ENCODE results near the gene DNAH9. TPM values are rescaled to one million over a fixed set of nuclear protein-coding genes. Genes with fewer than 3 reads are reported as not detected.

Gene DNAH9
- total RNA-seq, 1 donor from 2014 or later = under 0.01 TPM

DNA sequence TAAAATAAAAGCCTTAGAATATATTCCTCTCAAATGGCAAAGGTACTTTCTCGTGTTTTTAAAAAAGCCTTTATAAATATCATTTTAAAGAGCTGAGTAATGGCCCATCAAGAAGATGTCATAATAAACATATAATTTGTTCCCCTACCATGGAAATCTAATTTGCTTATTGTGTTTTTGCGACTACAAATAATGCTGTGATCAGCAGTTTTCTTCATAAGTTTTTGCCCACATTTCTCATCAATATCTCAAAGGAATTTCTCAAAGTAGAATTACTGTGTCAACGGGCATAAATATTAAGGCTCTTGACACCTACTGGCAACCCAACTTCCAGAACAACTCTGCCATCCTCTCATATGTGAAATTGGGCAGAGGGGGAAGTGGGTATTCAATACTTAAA is 381.5 kb downstream of the DNAH9 start:
- H3K4me3 ChIP-seq (ENCODE audit: low read depth, low read length) = no peak overlapping the region
- no peaks in the 10 kb centered on the region for H3K27me3 ChIP-seq (ENCODE audit: control insufficient read depth, insufficient read depth, low read length)
- FAIRE-seq (no peak), DNase-seq (ENCODE audit: low read depth) (no peak)
- peaks cover 6% of the 10 kb centered on the region for H3K36me3 ChIP-seq (ENCODE audit: control insufficient read depth, insufficient read depth, low read length)
- TF ChIP-seq, protein P1, sequence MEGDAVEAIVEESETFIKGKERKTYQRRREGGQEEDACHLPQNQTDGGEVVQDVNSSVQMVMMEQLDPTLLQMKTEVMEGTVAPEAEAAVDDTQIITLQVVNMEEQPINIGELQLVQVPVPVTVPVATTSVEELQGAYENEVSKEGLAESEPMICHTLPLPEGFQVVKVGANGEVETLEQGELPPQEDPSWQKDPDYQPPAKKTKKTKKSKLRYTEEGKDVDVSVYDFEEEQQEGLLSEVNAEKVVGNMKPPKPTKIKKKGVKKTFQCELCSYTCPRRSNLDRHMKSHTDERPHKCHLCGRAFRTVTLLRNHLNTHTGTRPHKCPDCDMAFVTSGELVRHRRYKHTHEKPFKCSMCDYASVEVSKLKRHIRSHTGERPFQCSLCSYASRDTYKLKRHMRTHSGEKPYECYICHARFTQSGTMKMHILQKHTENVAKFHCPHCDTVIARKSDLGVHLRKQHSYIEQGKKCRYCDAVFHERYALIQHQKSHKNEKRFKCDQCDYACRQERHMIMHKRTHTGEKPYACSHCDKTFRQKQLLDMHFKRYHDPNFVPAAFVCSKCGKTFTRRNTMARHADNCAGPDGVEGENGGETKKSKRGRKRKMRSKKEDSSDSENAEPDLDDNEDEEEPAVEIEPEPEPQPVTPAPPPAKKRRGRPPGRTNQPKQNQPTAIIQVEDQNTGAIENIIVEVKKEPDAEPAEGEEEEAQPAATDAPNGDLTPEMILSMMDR (IDR thresholded peaks at IDR 0.05; ENCODE audit: insufficient read depth, low read length, severe bottlenecking) = no peak

GRCh38 chr17:11980813-11981212 is 382.5 kb downstream of the DNAH9 start:
- peaks cover 6% of the 10 kb centered on the region for H3K36me3 ChIP-seq (ENCODE audit: control insufficient read depth, insufficient read depth, low read length)
- DNase-seq (ENCODE audit: low read depth) (peak; percentile 29), FAIRE-seq (no peak)
- H3K4me3 ChIP-seq (ENCODE audit: low read depth, low read length) = no peak overlapping the region
- TF ChIP-seq, protein P1 (IDR thresholded peaks at IDR 0.05; ENCODE audit: insufficient read depth, low read length, severe bottlenecking) = peak; percentile 30
- H3K27me3 ChIP-seq (ENCODE audit: control insufficient read depth, insufficient read depth, low read length) = no peaks in the 10 kb centered on the region

GRCh38 chr17:11981862-11982261 is 383.6 kb downstream of the DNAH9 start:
- FAIRE-seq = no peak
- DNase-seq (ENCODE audit: low read depth) = no peak
- TF ChIP-seq, protein P1 (IDR thresholded peaks at IDR 0.05; ENCODE audit: insufficient read depth, low read length, severe bottlenecking) = no peak
- Histone ChIP-seq H3K4me3 (ENCODE audit: low read depth, low read length) (no peak overlapping the region), H3K27me3 (ENCODE audit: control insufficient read depth, insufficient read depth, low read length) (no peaks in the 10 kb centered on the region), H3K36me3 (ENCODE audit: control insufficient read depth, insufficient read depth, low read length) (peaks cover 6% of the 10 kb centered on the region)

DNA sequence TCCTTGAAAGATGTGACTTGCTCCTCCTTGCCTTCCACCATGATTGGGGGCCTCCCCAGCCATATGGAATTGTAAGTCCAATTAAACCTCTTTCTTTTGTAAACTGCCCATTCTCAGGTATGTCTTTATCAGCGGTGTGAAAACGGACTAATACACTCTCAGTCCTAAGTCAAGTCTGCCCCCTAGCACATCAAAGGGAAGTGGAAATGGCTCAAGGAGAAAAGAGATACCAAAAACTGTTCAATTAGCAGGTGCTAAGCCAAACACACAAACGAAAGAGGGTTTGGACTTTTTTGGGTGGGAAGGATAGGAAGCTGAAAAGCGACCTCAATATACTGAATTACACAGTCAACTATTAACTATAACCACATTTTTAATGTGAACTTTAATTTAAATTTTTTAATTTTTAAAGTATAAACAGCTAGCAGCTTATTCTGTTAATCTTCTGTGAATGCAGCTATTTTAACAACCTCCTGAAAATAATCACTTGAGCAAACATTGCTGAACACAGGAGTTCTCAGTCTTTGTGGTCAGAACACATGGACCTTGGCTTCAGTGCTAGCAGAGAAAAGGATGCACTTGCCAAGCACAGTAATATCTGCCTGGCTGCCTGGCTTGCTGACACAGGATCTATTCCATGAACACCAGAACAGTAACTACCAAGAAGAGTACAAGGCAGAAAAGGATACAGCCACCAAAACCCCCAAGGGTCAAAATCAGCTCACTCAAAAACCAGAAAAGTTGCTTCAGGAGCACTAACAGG is 388.1 kb downstream of the DNAH9 start:
- Histone ChIP-seq H3K4me3 (ENCODE audit: low read depth, low read length) (no peak overlapping the region), H3K27me3 (ENCODE audit: control insufficient read depth, insufficient read depth, low read length) (no peaks in the 10 kb centered on the region), H3K36me3 (ENCODE audit: control insufficient read depth, insufficient read depth, low read length) (peaks cover 3% of the 10 kb centered on the region)
- TF ChIP-seq, protein P1 (IDR thresholded peaks at IDR 0.05; ENCODE audit: insufficient read depth, low read length, severe bottlenecking) = no peak
- FAIRE-seq = no peak
- no peak for DNase-seq (ENCODE audit: low read depth)

GRCh38 chr17:11986942-11987329 is 388.7 kb downstream of the DNAH9 start:
- DNase-seq (ENCODE audit: low read depth) = peak; percentile 66

More at GRCh38 chr17:11986942-11987329, 388.7 kb downstream of the DNAH9 start:
- Histone ChIP-seq H3K27me3 (ENCODE audit: control insufficient read depth, insufficient read depth, low read length) (no peaks in the 10 kb centered on the region), H3K4me3 (ENCODE audit: low read depth, low read length) (no peak overlapping the region), H3K36me3 (ENCODE audit: control insufficient read depth, insufficient read depth, low read length) (peaks cover 3% of the 10 kb centered on the region)
- FAIRE-seq = no peak
- TF ChIP-seq, protein P1 (IDR thresholded peaks at IDR 0.05; ENCODE audit: insufficient read depth, low read length, severe bottlenecking) = peak; percentile 47

All from bronchial epithelial cell (primary cell).